ENCODE data around the gene CACNA1C. TPM values are rescaled to one million over a fixed set of nuclear protein-coding genes. Genes with fewer than 3 reads are reported as not detected.

Gene CACNA1C
- polyA plus RNA-seq, 1 of the 3 experiments (the other 2 are of a cell fraction), result 1.5 TPM

GRCh38 chr12:2445968-2446367 is 393.2 kb downstream of the CACNA1C start:
- no peak for DNase-seq
- H3K9me2 ChIP-seq, result no peaks in the 10 kb centered on the region
- ChIA-PET POLR2A (no interaction called here), CTCF (no interaction called here)
- no peaks in the 10 kb centered on the region for H4K20me1 ChIP-seq (ENCODE audit: insufficient read depth)
- no peaks in the 10 kb centered on the region for H3K27me3 ChIP-seq (ENCODE audit: insufficient read depth)
- no peak overlapping the region for H3K27ac ChIP-seq (ENCODE audit: low read depth in 2 of 2, low read length in 1 of 2)
- no peaks in the 10 kb centered on the region for H3K4me1 ChIP-seq (ENCODE audit: control insufficient read depth in 1 of 2, insufficient read depth in 2 of 2, low read depth in 1 of 2, low read length in 1 of 2)
- no peak overlapping the region for H3K9ac ChIP-seq
- H3K4me2 ChIP-seq, result no peak overlapping the region
- TF ChIP-seq RCOR1 (IDR thresholded peaks at IDR 0.05; ENCODE audit: low read length) (no peak), EP300 (IDR thresholded peaks at IDR 0.05; ENCODE audit: borderline replicate concordance in 1 of 2, low read depth in 1 of 2, low read length in 1 of 2) (no peak), MXI1 (IDR thresholded peaks at IDR 0.05; ENCODE audit: low read depth, low read length) (no peak), RAD21 (IDR thresholded peaks at IDR 0.05; ENCODE audit: low read length) (no peak), NRF1 (IDR thresholded peaks at IDR 0.05; ENCODE audit: low read depth, low read length) (no peak), TCF12 (IDR thresholded peaks at IDR 0.05) (no peak), IRF3 (IDR thresholded peaks at IDR 0.05; ENCODE audit: low read depth, low read length) (no peak), TAF1 (IDR thresholded peaks at IDR 0.05; ENCODE audit: borderline replicate concordance, low read depth, low read length) (no peak), JUND (IDR thresholded peaks at IDR 0.05) (no peak), FOXM1 (IDR thresholded peaks at IDR 0.05; ENCODE audit: low read depth) (no peak), EZH2phosphoT487 (IDR thresholded peaks at IDR 0.05; ENCODE audit: borderline replicate concordance, low read depth) (no peak), SMC3 (IDR thresholded peaks at IDR 0.05; ENCODE audit: low read depth, low read length) (no peak)
- H3F3A ChIP-seq (replicated peaks; ENCODE audit: insufficient read depth), result no peaks in the 10 kb centered on the region
- H3K4me3 ChIP-seq (ENCODE audit: low read depth in 2 of 2, low read length in 1 of 2), result no peak overlapping the region
- H3K79me2 ChIP-seq (ENCODE audit: insufficient read depth), result no peaks in the 10 kb centered on the region
- no peaks in the 10 kb centered on the region for H3K36me3 ChIP-seq (replicated peaks in 1 of 2; ENCODE audit: control insufficient read depth in 1 of 2, insufficient read depth in 2 of 2, low read length in 1 of 2)
- H3K9me3 ChIP-seq, result no peaks in the 10 kb centered on the region
- H2AFZ ChIP-seq (ENCODE audit: low read depth), result no peak overlapping the region
- WGBS (ENCODE audit: low lambda C conversion rate), result 7% methylated on average over 1 of the region's 1 CpG

- Histone ChIP-seq H3K9me3 (no peaks in the 10 kb centered on the region), H3K9ac (no peak overlapping the region), H3K79me2 (ENCODE audit: insufficient read depth) (no peaks in the 10 kb centered on the region), H3F3A (replicated peaks; ENCODE audit: insufficient read depth) (no peaks in the 10 kb centered on the region), H3K36me3 (replicated peaks in 1 of 2; ENCODE audit: control insufficient read depth in 1 of 2, insufficient read depth in 2 of 2, low read length in 1 of 2) (no peaks in the 10 kb centered on the region), H3K27ac (ENCODE audit: low read depth in 2 of 2, low read length in 1 of 2) (no peak overlapping the region), H3K9me2 (no peaks in the 10 kb centered on the region), H3K4me1 (ENCODE audit: control insufficient read depth in 1 of 2, insufficient read depth in 2 of 2, low read depth in 1 of 2, low read length in 1 of 2) (no peaks in the 10 kb centered on the region; a peak in 1 of 4 replicates), H3K4me2 (no peak overlapping the region), H3K27me3 (ENCODE audit: insufficient read depth) (no peaks in the 10 kb centered on the region), H2AFZ (ENCODE audit: low read depth) (no peak overlapping the region), H3K4me3 (ENCODE audit: low read depth in 2 of 2, low read length in 1 of 2) (no peak overlapping the region), H4K20me1 (ENCODE audit: insufficient read depth) (no peaks in the 10 kb centered on the region)
- no peak for DNase-seq
- WGBS (ENCODE audit: low lambda C conversion rate), result 48% methylated on average over 10 of the region's 10 CpGs
- POLR2A ChIA-PET, result no interaction called here
- CTCF ChIA-PET, result interaction anchor here (1.7 kb wide), 1 partner anchor 52 kb away, joined by 6 read pairs; no protein-coding TSS in a partner anchor
- TF ChIP-seq PBX3 (IDR thresholded peaks at IDR 0.05), result no peak
- no peak for TF ChIP-seq RCOR1 (IDR thresholded peaks at IDR 0.05; ENCODE audit: low read length)
- no peak for TF ChIP-seq TCF12 (IDR thresholded peaks at IDR 0.05)
- no peak for TF ChIP-seq MXI1 (IDR thresholded peaks at IDR 0.05; ENCODE audit: low read depth, low read length)
- TF ChIP-seq JUND (IDR thresholded peaks at IDR 0.05), result no peak
- TF ChIP-seq CTCF (IDR thresholded peaks at IDR 0.05), result no peak
- TF ChIP-seq MAX (IDR thresholded peaks at IDR 0.05; ENCODE audit: low read depth), result no peak
- TF ChIP-seq IRF3 (IDR thresholded peaks at IDR 0.05; ENCODE audit: low read depth, low read length), result no peak
- TF ChIP-seq GATA2 (CRISPR knock-in tag; IDR thresholded peaks at IDR 0.05), result no peak
- no peak for TF ChIP-seq SMC3 (IDR thresholded peaks at IDR 0.05; ENCODE audit: low read depth, low read length)
- no peak for TF ChIP-seq FOSL2 (IDR thresholded peaks at IDR 0.05; ENCODE audit: borderline replicate concordance, low read depth)
- no peak for TF ChIP-seq NRF1 (IDR thresholded peaks at IDR 0.05; ENCODE audit: low read depth, low read length)
- TF ChIP-seq REST (IDR thresholded peaks at IDR 0.05; ENCODE audit: low read depth, low read length), result no peak
- no peak for TF ChIP-seq TAF1 (IDR thresholded peaks at IDR 0.05; ENCODE audit: borderline replicate concordance, low read depth, low read length)
Measured at GRCh38 chr12:2447861-2448260, 395.1 kb downstream of the CACNA1C start.
